H1 (cell line): ENCODE results near the gene FRMD4B. TPM values are rescaled to one million over a fixed set of nuclear protein-coding genes. Genes with fewer than 3 reads are reported as not detected.

Source experiments
- SIRT6 ChIP-seq: IDR thresholded peaks from one replicate; pipeline ENCODE4 v1.7.1; 2012; ENCODE audit warnings: low read length, inconsistent platforms
- TAF7 ChIP-seq: optimal IDR thresholded peaks from 2 replicates; pipeline ENCODE3; 2011; ENCODE audit warnings: low read depth, mild to moderate bottlenecking, inconsistent platforms, low read length, moderate library complexity, borderline replicate concordance
- polyA plus RNA-seq, 7 experiments: library from polyadenylated mRNA; depleted of rRNA in 3 of 7; stranded (reverse) in 5 of 7; unstranded in 2 of 7; fragments of >200 nt in 5 of 7; fragments of 200-250 nt in 2 of 7; gene quantifications; 1 replicate in 5 of 7; 2 replicates in 1 of 7; 4 replicates in 1 of 7; pipeline versions ENCODE4 v1.2.1 to v1.2.3, GENCODE V29; 2011 to 2013; ENCODE audit warnings: missing spikeins in 2 of 7, mixed read lengths in 2 of 7
- total RNA-seq: library from RNA; stranded (reverse); fragmentation: NEBNext Ultra II Directional; extraction: Animal tissue kit (Norgen Biotek cat#: 25700); gene quantifications from 2 replicates; pipeline ENCODE4 v1.2.1, GENCODE V29; 2021
- TF ChIP-seq, protein P1 (sequence below): IDR thresholded peaks from 2 replicates; pipeline ENCODE4 v1.6.1; 2012; ENCODE audit warnings: low read length, inconsistent platforms

FRMD4B gene
- total and polyA plus RNA-seq, 2 of the 8 experiments (the other 6 are each of a cell fraction or from before 2014, with no cell fraction given): 2.7 to 7.2 TPM

- TF ChIP-seq, protein P1, sequence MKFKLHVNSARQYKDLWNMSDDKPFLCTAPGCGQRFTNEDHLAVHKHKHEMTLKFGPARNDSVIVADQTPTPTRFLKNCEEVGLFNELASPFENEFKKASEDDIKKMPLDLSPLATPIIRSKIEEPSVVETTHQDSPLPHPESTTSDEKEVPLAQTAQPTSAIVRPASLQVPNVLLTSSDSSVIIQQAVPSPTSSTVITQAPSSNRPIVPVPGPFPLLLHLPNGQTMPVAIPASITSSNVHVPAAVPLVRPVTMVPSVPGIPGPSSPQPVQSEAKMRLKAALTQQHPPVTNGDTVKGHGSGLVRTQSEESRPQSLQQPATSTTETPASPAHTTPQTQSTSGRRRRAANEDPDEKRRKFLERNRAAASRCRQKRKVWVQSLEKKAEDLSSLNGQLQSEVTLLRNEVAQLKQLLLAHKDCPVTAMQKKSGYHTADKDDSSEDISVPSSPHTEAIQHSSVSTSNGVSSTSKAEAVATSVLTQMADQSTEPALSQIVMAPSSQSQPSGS: no peak
- TF ChIP-seq TAF7 (no peak), SIRT6 (no peak)
Observed at GRCh38 chr3:69283496-69283895, 102.4 kb downstream of the FRMD4B start (continued).
